Heart right ventricle (tissue), 16 donors: Measurements from ENCODE around the gene KIAA1614. TPM values are rescaled to one million over a fixed set of nuclear protein-coding genes. Genes with fewer than 3 reads are reported as not detected.

Experiments used
- ATAC-seq, 8 donors: fragments of 200-7000 bp; cut with Tn5 transposase; one replicate each; pipeline ENCODE4 v1.9.1; 2020; ENCODE audit warnings: mild to moderate bottlenecking in 8 of 8, moderate library complexity in 8 of 8, moderate number of reproducible peaks in 1 of 8
- DNase-seq, 2 donors: peaks; one replicate each; pipeline ENCODE4 v3.0.0-alpha.2; 2020
- H3K27ac ChIP-seq, 10 donors: fragments of 200-600 bp; sonication (generic) in 2 of 10; one replicate each; pipeline versions ENCODE4 v1.5.0 to v1.8.0; 2020 to 2022; ENCODE audit warnings: mild to moderate bottlenecking in 3 of 10
- H3K27me3 ChIP-seq, 7 donors: fragments of 200-600 bp; one replicate each; pipeline ENCODE4 v1.8.0; 2021 to 2022; ENCODE audit warnings: mild to moderate bottlenecking in 2 of 7
- H3K36me3 ChIP-seq, 9 donors: fragments of 200-600 bp; sonication (generic) in 1 of 9; one replicate each; pipeline versions ENCODE4 v1.5.0 to v1.8.0; 2020 to 2022; ENCODE audit warnings: mild to moderate bottlenecking in 2 of 9
- H3K4me1 ChIP-seq, 9 donors: fragments of 200-600 bp; sonication (generic) in 1 of 9; one replicate each; pipeline versions ENCODE4 v1.5.0 to v1.8.0; 2020 to 2022; ENCODE audit warnings: mild to moderate bottlenecking in 4 of 9
- H3K4me3 ChIP-seq, 10 donors: fragments of 200-600 bp; sonication (generic) in 2 of 10; one replicate each; pipeline versions ENCODE4 v1.5.0 to v1.8.0; 2020 to 2022; ENCODE audit warnings: mild to moderate bottlenecking in 7 of 10, moderate library complexity in 2 of 10
- H3K9me3 ChIP-seq, 11 donors: fragments of 200-600 bp in 10 of 11; sonication (generic) in 2 of 11; one replicate each; pipeline versions ENCODE4 v1.5.0 to v1.8.0; 2013 to 2022; ENCODE audit warnings: mild to moderate bottlenecking in 2 of 11, control low read depth in 1 of 11, moderate library complexity in 1 of 11
- WGBS, 2 donors: extraction: QIAGEN DNeasy Blood & Tissue Kit; methylation state at CpG; one replicate each; pipeline ENCODE4 v1.1.7; 2013; ENCODE audit warnings: inconsistent platforms in 1 of 2; 5-methylcytosine and 5-hydroxymethylcytosine counted together
- intact Hi-C, 10 donors: fragments of 100-400 bp; cut with DNase I; formaldehyde crosslinking; loops; one replicate each; pipeline versions ENCODE4 v1.11.1 to v1.14.2; 2022
- polyA plus RNA-seq, 2 donors: library from polyadenylated mRNA; stranded (reverse); fragments of 200-250 nt; gene quantifications; one replicate each; pipeline ENCODE4 v1.2.3, GENCODE V29; 2013
- total RNA-seq, 10 donors: library from RNA; stranded (reverse); fragmentation: NEBNext Ultra II Directional in 3 of 10; extraction: Animal tissue kit (Norgen Biotek cat#: 25700) in 3 of 10; gene quantifications; one replicate each; pipeline versions ENCODE4 v1.2.1 to v1.2.4, GENCODE V29; 2021 to 2023
- TF ChIP-seq, protein P1 (sequence below), 9 donors: fragments of 200-600 bp; sonication (generic) in 2 of 9; IDR thresholded peaks; one replicate each; pipeline versions ENCODE4 v1.5.0 to v1.8.0; 2021 to 2022; ENCODE audit warnings: antibody characterized with exemption in 9 of 9, mild to moderate bottlenecking in 5 of 9, moderate library complexity in 1 of 9
- donor health status: Arrhythmogenic right ventricular cardiomyopathy.
- donor health status: ischemic (EF 13 %, LVEDD 7.1; RV severe dilation, severe dysfunction).
- donor health status: healthy with polysubstance abuse.
- donor health status: DM: no; HTN: yes; CAD: no.
- donor health status: DM: no; HTN: no; CAD: no.
- donor health status: ischemic (EF 25% LVEDD 6.9; RV normal size, moderate dysfunction).
- donor health status: ischemic (EF 25% LVEDD 5.7; RV mildly dilated, moderate dysfunction).
- donor health status: healthy.
- donor health status: DM: yes; HTN: yes; CAD: no.
- donor health status: Ischemic cardiomyopathy.
- donor health status: ischemic (EF 35%, LVEDD 5.7; RV mildly dilated, moderate dysfunction).
- donor health status: nonischemic (EF 11% LVEDD 7.7; RV severe dilation, severe dysfunction).
- donor health status: DM: yes; HTN: yes; CAD: no.
- donor health status: PGD.
- donor health status: ischemic (EF 29% LVEDD 5.4; RV normal size, mild dysfunction).
- donor health status: nonischemic (EF 23%, LVEDD 6.1; RV moderate dilation, normal function).

KIAA1614 gene
- total and polyA plus RNA-seq, 12 donors, result 4.7 to 13.6 (median 6.4) TPM

DNA sequence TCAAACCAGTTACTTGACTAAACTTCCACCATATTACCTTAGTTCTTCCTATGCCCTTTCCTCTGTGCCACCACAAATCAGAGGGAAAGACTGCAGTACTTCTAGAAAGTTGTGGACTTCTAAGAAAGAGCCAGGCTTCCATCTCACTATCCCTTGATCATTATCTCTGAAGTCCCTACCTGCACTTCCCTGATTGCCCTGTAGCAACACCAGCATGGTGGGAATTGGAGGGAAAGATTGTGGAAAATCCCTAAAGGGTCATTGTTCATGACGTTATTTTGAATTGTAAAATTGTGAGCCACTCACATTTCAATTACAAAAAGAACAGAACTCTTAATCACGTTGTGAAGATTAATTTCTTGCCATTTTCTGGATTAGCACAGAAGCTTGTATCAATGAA lies 23.4 kb upstream of the KIAA1614 start:
- H3K27ac ChIP-seq, result no peak overlapping the region
- intact Hi-C loops, result loop anchor here in 4 of 10 donors (10.0 kb wide), 2 partner anchors 255 to 275 kb away; no protein-coding TSS in a partner anchor
- no peak overlapping the region for H3K4me3 ChIP-seq
- H3K27me3 ChIP-seq, result no peaks in the 10 kb centered on the region
- TF ChIP-seq, protein P1, sequence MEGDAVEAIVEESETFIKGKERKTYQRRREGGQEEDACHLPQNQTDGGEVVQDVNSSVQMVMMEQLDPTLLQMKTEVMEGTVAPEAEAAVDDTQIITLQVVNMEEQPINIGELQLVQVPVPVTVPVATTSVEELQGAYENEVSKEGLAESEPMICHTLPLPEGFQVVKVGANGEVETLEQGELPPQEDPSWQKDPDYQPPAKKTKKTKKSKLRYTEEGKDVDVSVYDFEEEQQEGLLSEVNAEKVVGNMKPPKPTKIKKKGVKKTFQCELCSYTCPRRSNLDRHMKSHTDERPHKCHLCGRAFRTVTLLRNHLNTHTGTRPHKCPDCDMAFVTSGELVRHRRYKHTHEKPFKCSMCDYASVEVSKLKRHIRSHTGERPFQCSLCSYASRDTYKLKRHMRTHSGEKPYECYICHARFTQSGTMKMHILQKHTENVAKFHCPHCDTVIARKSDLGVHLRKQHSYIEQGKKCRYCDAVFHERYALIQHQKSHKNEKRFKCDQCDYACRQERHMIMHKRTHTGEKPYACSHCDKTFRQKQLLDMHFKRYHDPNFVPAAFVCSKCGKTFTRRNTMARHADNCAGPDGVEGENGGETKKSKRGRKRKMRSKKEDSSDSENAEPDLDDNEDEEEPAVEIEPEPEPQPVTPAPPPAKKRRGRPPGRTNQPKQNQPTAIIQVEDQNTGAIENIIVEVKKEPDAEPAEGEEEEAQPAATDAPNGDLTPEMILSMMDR (IDR thresholded peaks at IDR 0.05), result no peak
- no peaks in the 10 kb centered on the region for H3K9me3 ChIP-seq
- 83 to 84% methylated on average over 2 of the region's 2 CpGs for WGBS, 2 donors
- DNase-seq, result no peak
- peaks cover 0 to 50% (median 6%) of the 10 kb centered on the region in 9 donors for H3K36me3 ChIP-seq
- peaks cover 0 to 18% (median 0%) of the 10 kb centered on the region in 9 donors for H3K4me1 ChIP-seq
- ATAC-seq, result no peak

DNA sequence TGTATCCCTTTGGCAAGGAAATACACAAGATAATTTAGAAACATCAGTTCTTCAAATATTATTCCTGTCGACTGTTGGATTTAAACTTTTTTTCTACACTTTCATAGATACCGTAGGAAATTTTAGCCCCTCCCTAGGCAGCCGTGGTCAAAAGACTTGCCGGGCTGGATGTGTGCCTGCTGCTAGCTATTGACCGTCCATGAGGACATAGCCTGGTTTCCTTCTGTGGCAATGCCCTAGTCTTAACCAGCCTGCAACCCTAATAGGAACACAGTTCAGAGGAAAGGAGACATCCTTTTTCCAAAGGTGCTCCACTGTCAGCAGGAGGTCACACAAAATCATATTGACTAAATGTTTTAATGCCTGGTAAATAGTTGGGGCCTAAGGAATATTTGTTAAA lies 20.4 kb upstream of the KIAA1614 start:
- Histone ChIP-seq H3K4me1 (peaks cover 0 to 18% (median 0%) of the 10 kb centered on the region in 9 donors), H3K9me3 (no peaks in the 10 kb centered on the region), H3K27ac (no peak overlapping the region), H3K36me3 (peaks cover 0 to 25% (median 0%) of the 10 kb centered on the region in 9 donors), H3K27me3 (no peaks in the 10 kb centered on the region), H3K4me3 (no peak overlapping the region)
- intact Hi-C loops, result no loop called here
- DNase-seq (no peak), ATAC-seq (peak in 1 of 8 donors; percentile 27)
- 68 to 72% methylated on average over 5 of the region's 5 CpGs for WGBS, 2 donors
- TF ChIP-seq, protein P1 (IDR thresholded peaks at IDR 0.05), result no peak

DNA sequence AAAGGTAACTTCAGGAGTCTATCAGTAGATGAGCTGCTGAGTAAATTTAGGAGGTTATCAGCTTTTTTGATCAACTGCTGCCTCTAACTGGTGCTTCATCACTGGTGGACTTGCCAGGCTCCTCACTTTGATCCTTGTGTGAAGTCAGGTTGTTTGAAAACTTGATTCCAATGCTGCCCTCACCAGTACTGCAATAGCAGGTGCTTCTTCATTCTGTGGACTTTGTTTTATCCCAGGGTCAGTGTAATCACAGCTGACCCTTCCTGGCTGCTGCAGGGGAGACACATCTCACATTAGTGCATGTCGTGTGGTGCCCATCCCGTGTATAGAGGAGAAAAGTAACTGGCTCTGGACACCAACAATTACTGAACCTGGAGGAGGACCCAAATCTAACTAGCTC lies 20.0 kb upstream of the KIAA1614 start:
- TF ChIP-seq, protein P1 (IDR thresholded peaks at IDR 0.05), result no peak
- peak in 2 of 8 donors; percentile 30 to 36 for ATAC-seq
- 64 to 77% methylated on average over 2 of the region's 2 CpGs for WGBS, 2 donors

DNA sequence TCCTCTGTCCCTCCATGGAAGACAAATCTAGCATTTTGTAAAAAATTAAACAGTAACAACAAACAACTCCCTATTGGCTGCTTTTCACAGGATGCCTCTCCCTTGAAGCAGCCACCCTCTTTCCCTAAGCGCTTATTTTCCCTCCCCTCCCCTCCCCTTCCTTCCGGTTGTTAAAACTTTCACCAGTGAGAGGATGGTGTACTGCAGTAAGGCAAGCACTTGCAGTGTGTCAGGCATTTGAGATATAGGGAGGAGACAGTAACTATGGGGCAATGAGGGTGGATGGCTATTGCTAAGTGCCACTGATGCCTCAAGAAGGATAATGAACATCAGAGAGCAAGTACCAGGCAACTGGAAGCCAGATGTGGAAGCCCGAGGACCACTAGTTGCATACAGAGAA lies 19.1 kb upstream of the KIAA1614 start:
- Histone ChIP-seq H3K4me3 (no peak overlapping the region), H3K27me3 (no peaks in the 10 kb centered on the region), H3K4me1 (peaks cover 0 to 26% (median 0%) of the 10 kb centered on the region in 9 donors), H3K27ac (no peak overlapping the region), H3K9me3 (no peaks in the 10 kb centered on the region), H3K36me3 (peaks cover 0 to 11% (median 0%) of the 10 kb centered on the region in 9 donors)
- 60 to 74% methylated on average over 3 of the region's 3 CpGs for WGBS, 2 donors
- ATAC-seq (peak in 4 of 8 donors; percentile 14 to 64 (median 45)), DNase-seq (no peak)
- intact Hi-C loops, result no loop called here
- TF ChIP-seq, protein P1 (IDR thresholded peaks at IDR 0.05), result no peak

More for the DNA sequence above, 20.0 kb upstream of the KIAA1614 start:
- Histone ChIP-seq H3K36me3 (peaks cover 0 to 21% (median 0%) of the 10 kb centered on the region in 9 donors), H3K4me3 (no peak overlapping the region), H3K27me3 (no peaks in the 10 kb centered on the region), H3K27ac (no peak overlapping the region), H3K4me1 (peaks cover 0 to 18% (median 0%) of the 10 kb centered on the region in 9 donors), H3K9me3 (no peaks in the 10 kb centered on the region)
- intact Hi-C loops, result no loop called here
- DNase-seq, result no peak
